ENCODE data around the gene HSPA6.
"Not testable (repeated sequence)": the region's sequence is repeated elsewhere in the genome, so short reads cannot be mapped to it uniquely, and the experiment has no call there.

HSPA6 gene

DNA sequence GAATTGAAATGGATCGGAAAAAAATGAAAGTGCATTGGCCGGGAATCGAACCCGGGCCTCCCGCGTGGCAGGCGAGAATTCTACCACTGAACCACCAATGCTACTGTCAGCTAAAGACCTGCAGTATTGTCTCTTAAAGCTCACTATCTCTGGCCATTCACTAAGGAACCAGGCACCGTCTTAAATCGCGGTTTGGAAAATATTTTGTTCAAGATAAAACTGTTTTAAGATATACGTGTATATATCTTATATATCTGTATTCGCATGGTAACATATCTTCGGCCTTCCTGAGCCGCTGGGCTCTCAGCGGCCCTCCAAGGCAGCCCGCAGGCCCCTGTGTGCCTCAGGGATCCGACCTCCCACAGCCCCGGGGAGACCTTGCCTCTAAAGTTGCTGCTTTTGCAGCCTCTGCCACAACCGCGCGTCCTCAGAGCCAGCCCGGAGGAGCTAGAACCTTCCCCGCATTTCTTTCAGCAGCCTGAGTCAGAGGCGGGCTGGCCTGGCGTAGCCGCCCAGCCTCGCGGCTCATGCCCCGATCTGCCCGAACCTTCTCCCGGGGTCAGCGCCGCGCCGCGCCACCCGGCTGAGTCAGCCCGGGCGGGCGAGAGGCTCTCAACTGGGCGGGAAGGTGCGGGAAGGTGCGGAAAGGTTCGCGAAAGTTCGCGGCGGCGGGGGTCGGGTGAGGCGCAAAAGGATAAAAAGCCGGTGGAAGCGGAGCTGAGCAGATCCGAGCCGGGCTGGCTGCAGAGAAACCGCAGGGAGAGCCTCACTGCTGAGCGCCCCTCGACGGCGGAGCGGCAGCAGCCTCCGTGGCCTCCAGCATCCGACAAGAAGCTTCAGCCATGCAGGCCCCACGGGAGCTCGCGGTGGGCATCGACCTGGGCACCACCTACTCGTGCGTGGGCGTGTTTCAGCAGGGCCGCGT is at the start of gene HSPA6:
HSPA6 (plus strand) TSS at position 724 of the 925 bp plus-strand sequence; CDS start at position 843, 119 bp downstream.
- DNase-seq = peak; percentile 54

DNA sequence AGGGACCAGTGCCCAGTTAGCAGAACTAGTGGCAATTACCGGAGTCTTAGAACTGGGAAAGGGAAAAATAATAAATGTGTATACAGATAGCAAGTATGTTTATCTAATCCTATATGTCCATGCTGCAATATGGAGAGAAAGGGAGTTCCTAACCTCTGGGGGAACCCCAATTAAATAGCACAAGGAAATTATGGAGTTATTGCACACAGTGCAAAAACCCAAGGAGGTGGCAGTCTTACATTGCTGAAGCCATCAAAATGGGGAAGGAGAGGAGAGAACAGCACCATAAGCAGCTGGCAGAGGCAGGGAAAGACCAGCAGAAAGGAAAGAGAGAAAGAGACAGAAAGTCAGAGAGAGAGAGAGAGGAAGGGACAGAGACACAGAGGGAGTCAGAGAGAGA is 46.6 kb upstream of the HSPA6 start:
- not testable (repeated sequence) for DNase-seq

DNA sequence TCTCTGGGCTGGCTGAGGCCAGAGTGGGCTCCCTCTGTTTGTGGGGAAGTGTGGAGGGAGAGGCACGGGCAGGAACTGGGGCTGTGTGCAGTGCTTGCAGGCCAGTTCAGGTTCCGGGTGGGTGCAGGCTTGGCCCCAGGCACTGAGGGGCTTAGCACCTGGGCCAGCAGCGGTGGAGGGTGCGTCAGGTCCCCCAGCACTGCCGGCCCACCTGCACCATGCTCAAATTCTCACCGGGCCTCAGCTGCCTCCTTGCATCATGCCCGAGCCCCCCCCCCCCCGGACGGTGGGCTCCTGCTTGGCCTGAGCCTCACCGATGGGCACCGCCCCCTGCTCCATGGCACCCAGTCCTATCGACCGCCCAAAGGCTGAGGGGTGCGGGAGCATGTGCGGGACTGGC is 45.4 kb upstream of the HSPA6 start:
- no peak for DNase-seq

DNA sequence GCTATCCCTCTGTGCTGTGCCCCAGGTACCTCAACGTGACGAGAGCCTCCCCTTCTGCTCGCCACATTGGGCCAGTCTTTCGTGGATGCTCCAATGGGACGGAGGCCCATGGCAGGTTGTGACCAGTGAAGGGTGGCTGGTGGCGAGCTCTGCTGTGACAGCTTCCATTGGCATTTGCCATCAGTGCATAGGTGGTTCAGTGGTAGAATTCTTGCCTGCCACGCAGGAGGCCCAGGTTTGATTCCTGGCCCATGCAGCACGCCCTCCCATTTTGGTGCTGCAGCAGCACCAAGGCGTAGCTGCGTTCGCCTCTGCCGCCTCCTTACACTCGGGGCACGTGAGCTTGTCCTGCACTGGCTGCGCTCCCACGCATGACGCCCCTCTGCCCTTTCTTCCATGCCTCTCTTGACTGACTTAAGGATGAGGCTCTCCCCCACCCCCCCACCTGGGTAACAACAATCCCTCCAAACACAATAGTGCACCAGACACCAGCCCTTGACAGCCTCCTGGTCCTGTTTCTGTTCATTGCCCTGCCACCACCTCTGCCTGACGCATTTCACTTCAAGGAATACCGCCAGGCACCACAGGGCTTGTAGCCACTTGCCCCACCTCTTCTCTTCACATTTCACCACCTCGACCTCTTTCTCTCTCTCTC is 43.8 kb upstream of the HSPA6 start:
- no peak for DNase-seq

DNA sequence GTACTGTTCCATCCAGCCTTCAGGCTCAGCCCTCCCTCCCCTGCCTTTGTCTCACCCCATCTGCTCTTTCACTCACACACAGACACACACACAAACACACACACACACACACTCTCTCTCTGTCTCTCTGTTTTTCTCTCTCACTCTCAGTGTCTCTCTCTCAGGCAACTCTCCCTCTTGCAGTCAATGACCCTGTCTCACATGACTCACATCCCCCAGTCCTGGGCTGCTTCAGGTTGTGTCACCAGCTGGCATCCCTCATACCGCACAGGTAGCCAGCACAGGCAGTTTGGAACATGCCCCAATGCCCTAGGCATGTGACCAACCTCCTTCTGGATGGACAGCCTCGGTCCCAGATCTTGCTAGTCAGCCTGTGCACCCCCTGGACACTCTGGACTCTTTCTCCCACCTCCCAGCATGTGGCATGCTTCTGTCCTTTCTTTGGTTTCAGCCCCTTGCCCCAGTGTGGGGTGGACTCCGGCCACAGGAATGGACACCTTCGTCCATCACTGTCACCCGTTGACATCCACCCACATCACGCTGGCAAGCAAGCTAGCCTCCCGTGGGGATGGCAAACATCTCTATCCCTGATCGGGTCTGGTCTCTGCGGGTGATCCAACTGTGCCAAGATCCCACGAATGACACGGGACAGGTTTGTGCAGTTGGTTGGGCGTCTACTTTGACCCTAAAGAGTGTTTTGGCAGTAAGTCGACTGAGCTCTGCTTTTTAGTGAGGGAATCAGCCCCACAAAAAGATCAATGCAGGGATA is 42.5 kb upstream of the HSPA6 start:
- no peak for DNase-seq

DNA sequence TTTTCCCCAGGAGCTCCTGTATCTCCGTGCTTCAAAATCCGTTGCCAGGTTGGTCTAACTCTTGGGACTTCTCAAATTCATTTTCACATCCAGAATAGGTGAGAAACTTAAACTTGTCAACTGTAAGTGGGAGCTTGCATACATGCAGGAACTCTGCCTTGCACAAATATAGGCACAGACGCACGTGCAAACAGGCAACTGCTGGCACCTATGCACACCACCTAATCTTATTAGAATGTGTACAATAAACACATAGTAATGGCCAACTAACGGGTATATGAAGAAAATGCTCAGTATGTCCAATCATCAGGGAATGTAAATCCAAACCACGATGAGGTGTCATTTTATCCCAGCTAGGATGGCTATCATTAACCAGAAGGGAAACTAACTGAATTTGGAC is 41.7 kb upstream of the HSPA6 start:
- DNase-seq = no peak

DNA sequence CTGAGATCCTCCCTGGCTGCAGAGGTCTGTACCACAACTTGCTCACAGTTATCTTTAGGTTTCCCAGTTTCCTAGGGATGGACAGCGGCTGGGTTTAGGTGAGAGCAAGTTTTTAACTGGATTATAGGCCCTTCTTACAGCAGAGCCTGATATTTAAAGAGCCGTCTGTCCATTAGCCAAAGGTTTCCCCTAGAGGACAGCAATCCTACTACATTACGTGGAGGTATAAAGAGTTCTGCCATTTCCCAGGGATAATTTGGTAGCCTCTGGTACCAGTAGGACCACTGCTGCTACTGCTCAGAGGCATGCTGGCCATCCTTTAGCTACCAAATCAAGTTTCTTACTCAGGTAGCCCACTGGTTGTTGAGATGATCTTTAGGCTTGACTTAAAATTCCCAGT is 41.0 kb upstream of the HSPA6 start:
- no peak for DNase-seq

DNA sequence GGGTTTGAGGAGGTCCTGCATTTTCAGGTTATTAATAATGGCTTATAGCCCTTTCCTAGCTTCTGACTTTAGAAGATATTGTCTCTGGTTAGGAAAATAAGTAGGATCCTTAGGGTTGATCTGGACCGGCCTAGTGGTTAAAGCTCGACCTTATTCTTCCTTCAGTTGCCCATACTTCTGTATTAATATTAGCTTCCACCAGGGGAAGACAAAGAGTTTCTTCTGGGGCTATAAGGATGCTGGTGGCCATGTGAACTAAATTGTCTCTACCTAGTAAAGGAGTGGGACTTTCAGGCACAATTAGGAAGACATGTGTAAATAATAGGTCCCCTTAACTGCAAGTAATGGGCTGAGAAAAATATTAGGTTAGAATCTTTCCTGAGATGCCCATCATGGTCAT is 39.7 kb upstream of the HSPA6 start:
- no peak for DNase-seq

DNA sequence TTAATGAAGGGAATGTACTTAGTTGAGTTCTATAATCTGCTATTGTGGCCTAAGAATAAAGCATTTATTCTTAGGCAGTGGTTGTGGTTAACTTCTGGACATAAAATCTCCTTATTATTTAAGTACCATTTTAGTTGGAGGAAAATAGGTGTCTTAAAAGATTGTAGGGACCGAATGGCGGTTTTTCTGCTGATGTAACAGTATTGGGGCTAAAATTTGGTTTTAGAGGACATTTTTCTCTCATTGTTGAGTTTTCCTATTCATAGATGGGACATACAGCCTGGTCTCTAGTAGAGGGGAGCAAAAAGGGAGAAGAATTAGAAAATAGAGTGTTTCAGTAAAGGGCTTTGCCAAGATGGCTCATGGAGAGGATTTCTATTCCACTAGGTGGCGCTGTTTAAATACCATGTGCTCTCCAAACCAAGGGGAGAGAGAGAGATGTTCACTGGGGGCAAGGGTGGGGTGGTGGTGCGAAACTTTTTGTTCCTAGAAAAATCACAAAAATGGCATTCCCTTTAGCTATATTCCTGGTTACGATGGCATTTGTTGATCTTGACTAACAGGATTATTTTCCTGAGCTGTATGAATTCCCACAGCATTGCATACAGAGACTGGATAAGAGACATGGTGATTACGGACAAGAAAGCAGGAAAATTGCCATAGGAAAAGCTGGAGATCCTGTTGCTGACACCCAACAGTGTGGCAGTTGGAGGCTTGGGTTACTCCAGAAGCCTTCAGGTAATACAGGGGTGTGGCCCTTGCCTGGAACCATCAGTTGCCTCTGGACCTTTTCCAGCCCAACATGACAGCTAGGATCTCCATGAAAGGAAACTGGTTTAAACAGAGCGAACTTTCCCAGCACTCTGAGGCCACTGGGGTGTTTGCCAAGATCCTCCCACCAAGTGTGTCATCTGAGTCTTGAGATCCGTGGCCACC is 37.3 kb upstream of the HSPA6 start:
- peak; percentile 4 for DNase-seq

DNA sequence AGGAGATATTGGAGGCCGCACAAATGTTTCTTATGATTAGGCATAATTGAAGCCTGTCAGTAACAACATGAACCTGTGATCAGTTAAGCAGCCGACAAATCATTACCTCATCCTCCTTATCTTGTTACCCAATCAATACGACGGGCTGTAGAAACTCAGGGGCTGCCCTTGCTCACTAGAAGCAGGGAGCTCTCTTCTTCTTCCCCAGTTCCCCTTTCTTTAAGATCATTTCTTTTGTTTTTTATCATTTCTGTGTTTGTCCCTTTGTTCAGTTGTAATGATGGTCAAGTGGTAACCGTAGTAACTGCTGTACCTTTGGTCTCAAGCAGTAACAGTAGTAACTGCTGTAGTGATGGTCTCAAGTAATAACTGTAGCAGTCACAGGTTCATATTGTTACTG is 32.9 kb upstream of the HSPA6 start:
- no peak for DNase-seq

DNA sequence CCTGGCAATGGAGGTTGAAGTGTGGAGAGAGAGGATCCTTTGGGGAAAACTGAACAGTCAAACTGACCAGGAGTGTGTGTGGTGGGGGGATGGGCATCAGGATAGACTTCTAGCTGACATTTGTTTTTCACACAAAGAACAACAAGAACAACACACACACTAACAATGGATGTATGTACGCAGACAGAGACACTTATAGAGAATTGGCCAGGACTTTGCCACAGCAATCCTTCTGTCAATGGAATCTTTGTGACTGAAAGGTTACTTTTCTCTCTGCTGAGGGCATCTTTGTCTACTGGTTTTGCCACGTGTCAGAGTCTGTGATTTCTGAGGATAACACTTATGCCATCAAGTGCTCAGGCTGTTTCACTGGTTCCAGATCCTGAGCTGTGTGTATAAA is 31.5 kb upstream of the HSPA6 start:
- no peak for DNase-seq

DNA sequence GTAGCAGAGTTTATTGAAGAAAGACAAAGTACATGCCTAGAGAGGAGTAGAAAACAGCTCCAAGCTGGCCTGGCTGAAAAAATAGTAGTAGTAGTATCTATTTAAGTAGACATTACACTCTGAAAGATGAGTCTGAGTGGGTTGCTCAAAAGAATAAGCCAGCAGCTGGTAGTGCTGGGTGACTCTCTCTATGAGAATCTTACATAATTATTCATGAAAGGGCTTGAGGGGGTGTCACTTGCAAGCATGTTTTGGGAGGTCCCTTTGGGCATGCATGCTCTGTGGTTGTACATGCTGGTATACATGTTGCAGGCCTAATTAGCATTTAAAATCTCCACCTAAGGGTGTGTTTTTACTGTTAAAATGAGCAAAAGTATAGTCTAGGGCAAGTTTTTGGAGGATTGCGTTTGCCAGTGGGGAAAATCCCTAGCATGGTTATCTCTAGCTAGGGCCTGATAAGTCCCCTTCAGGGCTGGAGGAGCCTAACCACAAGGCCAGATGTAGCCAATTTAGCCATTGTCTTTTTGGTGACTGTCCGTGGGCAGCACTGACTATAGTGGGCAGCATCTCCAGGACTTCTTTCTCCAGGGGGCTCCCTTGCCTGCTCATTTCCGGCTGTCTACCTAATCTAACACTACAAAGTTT is 30.1 kb upstream of the HSPA6 start:
- no peak for DNase-seq

DNA sequence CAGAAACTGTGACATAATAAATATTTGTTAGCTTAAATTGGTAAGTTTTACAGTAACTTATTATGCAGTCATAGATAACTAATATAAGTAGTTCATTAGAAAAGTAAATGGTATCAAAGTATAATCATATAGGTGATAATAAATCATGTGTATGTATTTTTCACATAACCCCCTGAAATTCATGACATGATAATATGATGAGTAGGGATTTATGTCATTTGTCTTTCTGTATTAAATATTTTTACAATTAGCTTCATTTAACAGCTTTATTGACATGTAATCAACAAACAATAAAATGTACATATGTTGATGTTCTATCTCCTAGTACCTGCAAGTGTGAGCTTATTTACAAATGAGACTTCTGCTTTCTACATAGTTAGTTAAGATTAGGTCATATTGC is 28.9 kb upstream of the HSPA6 start:
- DNase-seq = no peak

DNA sequence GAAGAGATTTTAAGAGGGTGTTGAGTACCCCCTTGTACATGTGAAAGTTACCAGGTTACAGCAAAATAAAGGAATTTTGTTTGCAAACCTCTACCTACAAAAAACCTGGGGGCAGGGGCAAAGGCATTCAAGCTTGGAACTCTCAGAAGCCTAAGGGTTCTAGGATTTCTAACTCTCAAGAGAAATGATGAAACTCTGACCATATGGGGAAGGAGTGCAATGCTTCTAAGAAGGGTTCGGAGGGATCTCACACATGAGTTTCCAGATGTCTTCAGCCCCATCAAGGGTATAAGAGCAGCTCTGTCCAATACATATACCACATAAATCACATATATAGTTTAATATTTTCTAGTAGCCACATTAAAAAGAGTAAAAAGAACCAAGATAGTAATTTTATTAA is 26.4 kb upstream of the HSPA6 start:
- DNase-seq = no peak

DNA sequence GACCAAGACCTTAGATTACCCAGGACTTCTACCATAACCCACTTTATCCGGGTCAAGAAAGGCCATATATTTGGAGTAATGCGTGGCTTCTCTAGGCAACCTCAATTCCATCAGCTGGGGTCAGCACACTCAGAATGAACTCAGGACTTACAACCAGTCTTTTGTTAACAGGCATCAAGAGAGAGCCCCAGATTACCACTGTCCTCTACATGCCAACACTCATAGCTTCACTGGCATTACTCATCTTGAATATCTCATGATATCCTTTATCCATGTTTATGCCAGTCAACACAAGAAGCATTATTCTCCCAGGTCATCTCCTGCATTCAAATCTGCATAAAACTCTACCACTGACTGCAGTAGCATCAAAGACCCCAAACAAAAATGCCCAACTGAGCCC is 25.7 kb upstream of the HSPA6 start:
- no peak for DNase-seq

DNA sequence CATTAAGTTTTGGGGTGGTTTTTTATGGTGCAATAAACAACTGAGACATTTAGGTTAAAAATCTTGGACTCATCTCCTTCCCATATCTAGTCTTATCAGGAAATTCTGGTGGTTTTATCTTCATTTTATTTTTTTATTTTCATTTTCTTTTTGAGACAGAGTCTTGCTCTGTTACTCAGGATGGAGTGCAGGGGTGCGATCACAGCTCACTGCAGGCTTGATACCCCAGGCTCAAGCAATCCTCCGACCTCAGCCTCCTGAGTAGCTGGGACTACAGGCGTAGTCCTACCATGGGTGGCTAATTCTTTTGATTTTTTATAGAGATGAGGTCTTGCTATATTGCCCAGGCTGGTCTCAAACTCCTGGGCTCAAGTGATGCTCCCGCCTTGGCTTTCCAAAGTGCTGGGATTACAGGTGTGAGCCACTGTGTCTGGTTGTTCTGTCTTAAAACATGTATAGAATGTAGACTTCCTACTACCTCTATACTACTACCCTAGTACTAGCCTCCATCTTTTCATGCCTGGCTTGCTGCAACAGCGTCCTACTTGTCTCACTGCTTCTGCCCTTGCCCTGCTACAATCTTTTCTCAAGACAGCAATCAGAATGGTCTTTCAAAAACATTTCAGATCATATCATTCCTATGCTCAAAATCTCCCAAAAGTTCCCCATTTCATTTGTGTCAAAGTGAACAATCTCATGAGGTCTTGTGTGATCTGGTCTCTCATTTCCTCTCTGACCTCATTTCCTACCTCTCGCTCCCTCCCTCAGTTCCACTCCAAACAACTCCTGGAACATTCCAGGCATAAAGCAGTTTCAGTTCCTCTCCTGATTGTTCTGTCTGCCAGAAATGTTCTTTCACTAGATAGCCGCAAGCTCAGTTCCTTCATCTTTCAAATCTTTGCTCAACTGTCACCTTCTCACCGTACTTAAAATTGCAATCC is 25.0 kb upstream of the HSPA6 start:
- no peak for DNase-seq

DNA sequence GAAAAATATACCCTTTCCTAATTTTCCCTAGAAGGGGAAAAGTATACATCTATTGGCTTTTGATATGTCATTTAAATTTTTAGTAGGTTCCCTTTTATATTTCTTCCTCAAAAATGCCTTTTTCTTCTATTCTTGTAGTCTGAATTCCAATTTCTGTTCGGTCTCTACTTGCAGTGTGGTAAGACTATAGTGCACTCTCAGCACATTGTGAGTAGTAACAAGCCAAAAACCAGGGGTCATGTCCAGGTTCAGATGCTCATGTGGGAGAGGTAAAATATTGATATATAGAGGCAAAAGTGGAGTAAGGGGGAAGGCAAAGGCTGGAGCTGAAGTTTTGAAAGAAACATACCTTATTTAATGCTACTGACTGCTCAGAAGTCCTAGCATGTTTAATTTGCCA is 23.1 kb upstream of the HSPA6 start:
- no peak for DNase-seq

DNA sequence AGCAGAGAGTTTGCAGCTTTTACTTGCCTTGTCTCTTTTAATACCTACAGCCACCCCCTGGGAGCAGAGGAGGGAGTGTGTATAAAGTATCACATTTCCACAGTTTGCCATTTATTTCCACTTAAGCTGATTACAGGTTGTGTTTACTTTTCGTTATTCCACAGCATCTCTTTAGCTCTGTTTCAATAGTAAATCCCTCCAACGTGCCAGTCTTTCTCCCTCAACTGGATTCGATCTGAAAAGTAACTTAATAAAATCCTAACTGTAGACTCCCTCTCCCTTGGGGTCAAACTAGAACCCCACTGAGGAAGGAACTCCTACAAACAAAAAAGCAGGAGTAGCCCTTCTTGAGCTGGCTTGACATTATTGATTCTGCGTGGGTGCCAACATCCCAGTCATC is 22.2 kb upstream of the HSPA6 start:
- no peak for DNase-seq

DNA sequence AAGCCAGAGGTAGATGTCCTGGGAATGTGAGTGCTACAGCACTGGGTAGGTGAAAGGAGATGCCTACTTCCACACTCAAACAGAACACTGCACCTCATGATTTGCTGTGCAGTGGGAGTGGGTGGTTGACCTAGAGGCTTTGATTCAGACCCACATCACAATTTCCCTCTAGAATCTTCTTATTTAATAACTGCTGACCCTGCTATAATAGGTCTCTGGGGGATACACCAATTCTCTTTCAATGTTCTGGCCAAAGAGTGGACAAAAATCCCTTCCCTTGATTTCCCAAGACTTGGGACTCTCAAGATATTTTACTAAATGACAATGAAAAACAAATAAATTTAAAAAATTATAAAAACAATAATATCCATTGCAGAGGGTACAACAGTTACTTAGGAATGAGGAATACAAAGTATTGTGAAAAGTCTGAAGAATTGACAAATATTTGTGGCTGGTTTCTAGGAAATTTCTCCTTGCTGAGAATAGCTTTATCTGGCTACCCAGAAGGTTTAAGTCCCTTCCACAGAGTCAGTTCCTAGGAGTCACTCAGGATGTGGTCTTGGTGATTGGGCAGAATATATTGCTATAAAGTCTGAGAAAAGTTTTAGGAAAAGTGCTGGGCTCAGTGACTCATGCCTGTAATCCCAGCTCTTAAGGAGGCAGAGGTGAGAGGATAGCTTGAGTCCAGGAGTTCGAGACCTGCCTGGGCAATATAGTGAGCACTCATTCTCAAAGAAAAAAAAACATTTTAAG is 21.5 kb upstream of the HSPA6 start:
- DNase-seq = no peak

DNA sequence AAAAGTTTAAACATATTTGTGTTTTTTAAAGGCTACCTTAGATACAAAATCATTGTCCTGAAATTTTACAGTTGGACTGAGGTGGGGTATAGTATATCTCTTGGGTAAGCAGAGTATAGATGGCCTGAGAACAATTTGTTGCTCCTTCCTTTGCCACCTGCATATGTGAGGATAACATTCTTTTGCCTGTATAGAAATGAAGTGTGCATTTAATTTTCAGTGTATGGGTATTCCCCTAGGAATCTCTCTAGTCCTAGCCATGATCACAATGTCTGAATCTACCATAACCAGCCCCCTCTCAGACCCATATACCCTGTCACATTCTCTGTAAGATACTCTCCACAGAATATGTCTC is 21.0 kb upstream of the HSPA6 start:
- DNase-seq = no peak
